ENCODE results near the gene UBE2V1.

Gene UBE2V1

GRCh38 chr20:50061151-50062005 is 51.6 kb downstream of the UBE2V1 start:
- no peak for TF ChIP-seq ZNF274 (IDR thresholded peaks at IDR 0.05; ENCODE audit: low read depth, low read length)
- H3K4me3 ChIP-seq (ENCODE audit: low read length) = no peak overlapping the region

- no peak overlapping the region for H3K4me3 ChIP-seq (ENCODE audit: low read length)
- no peak for TF ChIP-seq ZNF274 (IDR thresholded peaks at IDR 0.05; ENCODE audit: low read depth, low read length)
These were observed 54.1 kb downstream of the UBE2V1 start for GRCh38 chr20:50058662-50059402.

GRCh38 chr20:50057714-50058053 is 55.3 kb downstream of the UBE2V1 start:
- no peak overlapping the region for H3K4me3 ChIP-seq (ENCODE audit: low read length)
- TF ChIP-seq ZNF274 (IDR thresholded peaks at IDR 0.05; ENCODE audit: low read depth, low read length) = no peak

GRCh38 chr20:50056951-50057713 is 55.8 kb downstream of the UBE2V1 start:
- H3K4me3 ChIP-seq (ENCODE audit: low read length) = no peak overlapping the region
- TF ChIP-seq ZNF274 (IDR thresholded peaks at IDR 0.05; ENCODE audit: low read depth, low read length) = no peak

GRCh38 chr20:50056408-50056926 is 56.5 kb downstream of the UBE2V1 start:
- no peak overlapping the region for H3K4me3 ChIP-seq (ENCODE audit: low read length)
- TF ChIP-seq ZNF274 (IDR thresholded peaks at IDR 0.05; ENCODE audit: low read depth, low read length) = no peak

- H3K4me3 ChIP-seq (ENCODE audit: low read length) = no peak overlapping the region
- no peak for TF ChIP-seq ZNF274 (IDR thresholded peaks at IDR 0.05; ENCODE audit: low read depth, low read length)
These were observed 57.3 kb downstream of the UBE2V1 start for GRCh38 chr20:50055524-50056083.

- H3K4me3 ChIP-seq (ENCODE audit: low read length) = no peak overlapping the region
- TF ChIP-seq ZNF274 (IDR thresholded peaks at IDR 0.05; ENCODE audit: low read depth, low read length) = no peak
These were observed 58.1 kb downstream of the UBE2V1 start for GRCh38 chr20:50054626-50055511.

- no peak for TF ChIP-seq ZNF274 (IDR thresholded peaks at IDR 0.05; ENCODE audit: low read depth, low read length)
- H3K4me3 ChIP-seq (ENCODE audit: low read length) = no peak overlapping the region
These were observed 58.8 kb downstream of the UBE2V1 start for GRCh38 chr20:50054231-50054547.

GRCh38 chr20:50053362-50054230 is 59.4 kb downstream of the UBE2V1 start:
- H3K4me3 ChIP-seq (ENCODE audit: low read length) = no peak overlapping the region
- no peak for TF ChIP-seq ZNF274 (IDR thresholded peaks at IDR 0.05; ENCODE audit: low read depth, low read length)

- TF ChIP-seq ZNF274 (IDR thresholded peaks at IDR 0.05; ENCODE audit: low read depth, low read length) = no peak
- H3K4me3 ChIP-seq (ENCODE audit: low read length) = no peak overlapping the region
These were observed 60.2 kb downstream of the UBE2V1 start for GRCh38 chr20:50052550-50053361.

- no peak for TF ChIP-seq ZNF274 (IDR thresholded peaks at IDR 0.05; ENCODE audit: low read depth, low read length)
- H3K4me3 ChIP-seq (ENCODE audit: low read length) = no peak overlapping the region
These were observed 62.2 kb downstream of the UBE2V1 start for GRCh38 chr20:50050660-50051308.
